HCT116 (cell line): ENCODE results near the gene FAM9B. TPM values are rescaled to one million over a fixed set of nuclear protein-coding genes. Genes with fewer than 3 reads are reported as not detected.

Experiments used
- ATAC-seq: fragments of 200-7000 bp; cut with Tn5 transposase; 2 replicates; pipeline ENCODE4 v1.9.1; 2020; ENCODE audit warnings: mild to moderate bottlenecking, moderate library complexity
- BruUV-seq: library from RNA; stranded (reverse); fragments of 400-500 nt; replicated peaks from 2 replicates; lab custom pipeline; 2021; lab: Mats Ljungman, UMichigan
- CTCF ChIA-PET: fragments of 300-600 bp; sonication (Branson Sonifier 250); formaldehyde crosslinking; loops from one replicate; lab custom pipeline; 2021; ENCODE audit warnings: antibody characterized with exemption; lab: Charles Lee
- POLR2A ChIA-PET: fragments of 300-600, 350-600 bp; sonication (Branson Sonifier 250); formaldehyde crosslinking; loops from one replicate; lab custom pipeline; 2021; ENCODE audit warnings: antibody characterized with exemption; lab: Charles Lee
- RAD21 ChIA-PET, 2 experiments: fragments of 300-600 bp; sonication (Branson Sonifier 250); formaldehyde crosslinking; loops; one replicate each; lab custom pipeline; 2023; ENCODE audit warnings: low total read pairs in 2 of 2; ENCODE audit not compliant: uncharacterized antibody in 2 of 2, unreplicated experiment in 2 of 2, low non-redundant PET in 1 of 2; lab: Charles Lee
- DNase-seq: peaks from one replicate; pipeline ENCODE4 v3.0.0-alpha.2; 2010; ENCODE audit warnings: low read depth, low spot score
- H2AFZ ChIP-seq: fragments of 200-600 bp; shearing (Covaris generic), sonication (generic); 2 replicates; pipeline ENCODE4 v1.6.1; 2017; ENCODE audit warnings: low read depth, mixed run types, mixed read lengths, antibody characterized with exemption, low read length; ENCODE audit not compliant: poor library complexity, severe bottlenecking
- H3K27ac ChIP-seq: 2 replicates; pipeline ENCODE4 v1.5.1; 2012; ENCODE audit warnings: low read depth, low read length
- H3K27me3 ChIP-seq: fragments of 200-600 bp; sonication (generic); 2 replicates; pipeline ENCODE4 v1.6.1; 2016; ENCODE audit warnings: mixed run types, low read length, mixed read lengths; ENCODE audit not compliant: insufficient read depth
- H3K36me3 ChIP-seq, 2 experiments: fragments of 200-500 bp in 1 of 2; fragments of 200-600 bp in 1 of 2; sonication (Bioruptor generic) in 1 of 2; sonication (generic) in 1 of 2; 2 replicates each; pipeline versions ENCODE4 v1.5.1 to v1.6.1; 2014 to 2016; ENCODE audit warnings: low read length in 2 of 2, inconsistent platforms in 1 of 2, mixed read lengths in 1 of 2, mixed run types in 1 of 2; ENCODE audit not compliant: insufficient read depth in 2 of 2, control insufficient read depth in 1 of 2
- H3K4me1 ChIP-seq, 2 experiments: fragments of 200-600 bp in 1 of 2; sonication (generic) in 1 of 2; 2 replicates each; pipeline versions ENCODE4 v1.5.1 to v1.6.1; 2012 to 2017; ENCODE audit warnings: low read length in 2 of 2, inconsistent platforms in 1 of 2, mild to moderate bottlenecking in 1 of 2, mixed read lengths in 1 of 2, mixed run types in 1 of 2, moderate library complexity in 1 of 2; ENCODE audit not compliant: insufficient read depth in 2 of 2, control insufficient read depth in 1 of 2
- H3K4me2 ChIP-seq: fragments of 200-600 bp; sonication (generic); 2 replicates; pipeline ENCODE4 v1.6.1; 2017; ENCODE audit warnings: mixed run types, low read length, mixed read lengths
- H3K4me3 ChIP-seq, 2 experiments: fragments of 200-600 bp in 1 of 2; sonication (generic) in 1 of 2; replicated peaks in 1 of 2; 2 replicates each; pipeline ENCODE4 v1.5.1; 2011 to 2016; ENCODE audit warnings: low read length in 2 of 2, control low read depth in 1 of 2, low read depth in 1 of 2, mild to moderate bottlenecking in 1 of 2, mixed read lengths in 1 of 2, mixed run types in 1 of 2
- H3K79me2 ChIP-seq: fragments of 200-600 bp; sonication (generic); 2 replicates; pipeline ENCODE4 v1.6.1; 2017; ENCODE audit warnings: mild to moderate bottlenecking, mixed run types, low read length, moderate library complexity, mixed read lengths; ENCODE audit not compliant: insufficient read depth
- H3K9ac ChIP-seq: fragments of 200-600 bp; sonication (generic); 2 replicates; pipeline ENCODE4 v1.6.1; 2016; ENCODE audit warnings: low read length, mixed read lengths
- H3K9me2 ChIP-seq: fragments of 200-600 bp; sonication (generic), shearing (Covaris generic); 2 replicates; pipeline ENCODE4 v1.6.1; 2017; ENCODE audit warnings: mixed run types, mild to moderate bottlenecking, moderate library complexity; ENCODE audit not compliant: insufficient read depth
- H3K9me3 ChIP-seq, 2 experiments: fragments of 200-500 bp in 1 of 2; fragments of 200-600 bp in 1 of 2; sonication (Bioruptor generic) in 1 of 2; sonication (generic) in 1 of 2; 2 replicates each; pipeline ENCODE4 v1.6.1; 2014 to 2017; ENCODE audit warnings: low read length in 2 of 2, mixed read lengths in 2 of 2, inconsistent platforms in 1 of 2, low read depth in 1 of 2, mild to moderate bottlenecking in 1 of 2, mixed run types in 1 of 2, moderate library complexity in 1 of 2; ENCODE audit not compliant: control insufficient read depth in 1 of 2, insufficient read depth in 1 of 2
- H4K20me1 ChIP-seq: fragments of 200-600 bp; sonication (generic), shearing (Covaris generic); 2 replicates; pipeline ENCODE4 v1.6.1; 2017; ENCODE audit warnings: mixed run types, mild to moderate bottlenecking, moderate library complexity; ENCODE audit not compliant: insufficient read depth
- ATF3 ChIP-seq: IDR thresholded peaks from 2 replicates; pipeline ENCODE4 v1.6.1; 2012
- CEBPB ChIP-seq: IDR thresholded peaks from 2 replicates; pipeline ENCODE4 v1.6.1; 2012; ENCODE audit warnings: low read depth
- CTCF ChIP-seq, 3 experiments: fragments of 200-600 bp in 1 of 3; sonication (generic) in 1 of 3; IDR thresholded peaks in 2 of 3; conservative IDR thresholded peaks in 1 of 3; 2 replicates each; pipeline ENCODE4 v1.5.1; 2012 to 2017; ENCODE audit warnings: low read depth in 2 of 3, low read length in 2 of 3, antibody characterized with exemption in 1 of 3, borderline replicate concordance in 1 of 3, control low read depth in 1 of 3, mild to moderate bottlenecking in 1 of 3, mixed read lengths in 1 of 3, mixed run types in 1 of 3, moderate library complexity in 1 of 3; ENCODE audit not compliant: insufficient read depth in 1 of 3
- ELF1 ChIP-seq: IDR thresholded peaks from 2 replicates; pipeline ENCODE4 v1.6.1; 2012; ENCODE audit warnings: low read depth, borderline replicate concordance
- FOSL1 ChIP-seq: IDR thresholded peaks from 2 replicates; pipeline ENCODE4 v1.6.1; 2012; ENCODE audit warnings: low read depth
- RAD21 ChIP-seq: IDR thresholded peaks from 2 replicates; pipeline ENCODE4 v1.6.1; 2012; ENCODE audit warnings: low read depth, mild to moderate bottlenecking
- SIN3A ChIP-seq: IDR thresholded peaks from 2 replicates; pipeline ENCODE4 v1.6.1; 2012; ENCODE audit warnings: low read depth
- SP1 ChIP-seq: IDR thresholded peaks from 2 replicates; pipeline ENCODE4 v1.6.1; 2012; ENCODE audit warnings: low read depth
- SRF ChIP-seq: IDR thresholded peaks from 2 replicates; pipeline ENCODE4 v1.6.1; 2012; ENCODE audit warnings: low read depth
- TCF7L2 ChIP-seq: IDR thresholded peaks from 2 replicates; pipeline ENCODE4 v1.7.0; 2011; ENCODE audit warnings: borderline replicate concordance, inconsistent platforms; ENCODE audit not compliant: insufficient read depth, insufficient read length; ENCODE audit errors: extremely low read depth
- YY1 ChIP-seq: IDR thresholded peaks from 2 replicates; pipeline ENCODE4 v1.6.1; 2011; ENCODE audit warnings: low read length, low read depth, moderate library complexity, mild to moderate bottlenecking; ENCODE audit not compliant: insufficient replicate concordance; ENCODE audit errors: extremely low read depth
- ZFX ChIP-seq: fragments of 450-650 bp; IDR thresholded peaks from 2 replicates; pipeline ENCODE4 v1.6.1; 2017
- ZNF274 ChIP-seq: fragments of 200-500 bp; sonication (Bioruptor generic); IDR thresholded peaks from 2 replicates; pipeline ENCODE4 v1.6.1; 2014; ENCODE audit warnings: mild to moderate bottlenecking, low read depth, low read length, inconsistent platforms
- intact Hi-C: fragments of 100-400 bp; cut with micrococcal nuclease; formaldehyde crosslinking; loops from 2 replicates; pipeline ENCODE4 v1.10.0; 2022
- total RNA-seq: library from RNA; stranded (reverse); gene quantifications from one replicate; pipeline ENCODE4 v1.2.1, GENCODE V29; 2021; ENCODE audit not compliant: unreplicated experiment

FAM9B gene
- total RNA-seq, 1 experiment from 2014 or later, result not detected

DNA sequence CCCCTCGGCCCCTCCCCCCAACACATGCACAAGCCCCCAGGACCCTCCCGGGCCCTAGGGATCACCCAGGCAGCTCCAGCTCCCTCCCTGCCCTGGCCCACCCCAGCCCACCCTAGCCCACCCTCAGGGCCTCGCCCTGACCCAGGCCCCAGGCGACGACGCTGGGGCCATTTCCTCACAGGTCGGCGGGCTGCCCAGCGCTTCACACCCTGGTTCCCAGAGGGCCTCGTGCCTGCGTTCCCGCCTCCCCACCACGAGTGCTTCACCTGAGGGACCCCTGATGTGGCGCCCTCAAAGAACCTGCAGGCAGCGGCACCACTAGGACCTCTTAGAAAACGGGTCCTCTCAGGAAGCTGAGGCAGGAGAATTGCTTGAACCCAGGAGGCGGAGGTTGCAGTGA is 341 bp downstream of the FAM9B start:
- ChIA-PET CTCF (no interaction called here), POLR2A (no interaction called here), RAD21 (no interaction called here)
- Histone ChIP-seq H2AFZ (no peak overlapping the region), H4K20me1 (no peaks in the 10 kb centered on the region), H3K27ac (no peak overlapping the region), H3K9me2 (no peaks in the 10 kb centered on the region), H3K79me2 (no peaks in the 10 kb centered on the region), H3K4me3 (no peak overlapping the region), H3K4me1 (no peaks in the 10 kb centered on the region), H3K36me3 (no peaks in the 10 kb centered on the region), H3K4me2 (no peak overlapping the region), H3K9ac (no peak overlapping the region), H3K9me3 (no peaks in the 10 kb centered on the region), H3K27me3 (no peaks in the 10 kb centered on the region)
- ATAC-seq (no peak), DNase-seq (no peak)
- no peak for TF ChIP-seq YY1
- TF ChIP-seq CEBPB, result no peak
- TF ChIP-seq CTCF (IDR thresholded peaks at IDR 0.05 in 2 of 3, conservative IDR thresholded peaks at IDR 0.05 in 1 of 3; ENCODE audit: borderline replicate concordance in 1 of 3, insufficient read depth in 1 of 3, low read depth in 2 of 3, low read length in 2 of 3), result no peak
- no peak for TF ChIP-seq ZNF274
- TF ChIP-seq ATF3, result no peak
- TF ChIP-seq SIN3A, result no peak
- no peak for TF ChIP-seq FOSL1
- no peak for TF ChIP-seq ZFX
- TF ChIP-seq TCF7L2, result no peak
- TF ChIP-seq SRF, result no peak
- TF ChIP-seq SP1, result no peak
- no peak for TF ChIP-seq ELF1
- TF ChIP-seq RAD21, result no peak
- intact Hi-C loops, result no loop called here
- no TSS peak for BruUV-seq
